ENCODE data around the gene SCOC. TPM values are rescaled to one million over a fixed set of nuclear protein-coding genes. Genes with fewer than 3 reads are reported as not detected.
A peak's percentile ranks its signal among the peaks of the same experiment; 100 is the strongest.

The SCOC gene
- total and polyA plus RNA-seq, 2 of the 13 experiments (the other 11 are each of a cell fraction or from before 2014, with no cell fraction given) = 43.8 to 65.2 TPM

DNA sequence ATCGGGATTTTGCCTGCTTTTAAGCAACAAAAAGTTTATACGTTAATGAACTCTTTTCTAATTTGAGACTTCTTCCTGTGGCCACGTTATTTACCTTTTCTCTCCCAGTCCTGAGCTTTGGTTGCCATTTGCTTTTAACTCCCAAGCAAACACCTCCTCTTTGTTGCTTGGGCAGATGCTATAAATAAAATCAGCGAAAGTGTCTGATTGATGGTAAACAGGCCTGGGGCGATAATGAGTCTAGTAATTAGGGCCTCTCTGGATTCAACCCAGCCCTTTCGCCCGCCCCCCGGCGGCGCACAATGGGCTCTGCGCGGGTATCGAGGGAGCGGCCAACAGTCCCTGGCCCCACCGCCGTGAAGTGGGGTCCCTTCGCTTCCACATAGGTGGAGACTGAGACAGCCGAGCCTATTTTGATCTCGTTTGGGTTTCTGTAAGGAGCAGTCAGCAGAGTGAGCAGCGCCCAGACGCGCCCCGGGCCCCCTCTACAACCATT lies 53.2 kb downstream of the SCOC start (continued):
- TF ChIP-seq, protein P1, sequence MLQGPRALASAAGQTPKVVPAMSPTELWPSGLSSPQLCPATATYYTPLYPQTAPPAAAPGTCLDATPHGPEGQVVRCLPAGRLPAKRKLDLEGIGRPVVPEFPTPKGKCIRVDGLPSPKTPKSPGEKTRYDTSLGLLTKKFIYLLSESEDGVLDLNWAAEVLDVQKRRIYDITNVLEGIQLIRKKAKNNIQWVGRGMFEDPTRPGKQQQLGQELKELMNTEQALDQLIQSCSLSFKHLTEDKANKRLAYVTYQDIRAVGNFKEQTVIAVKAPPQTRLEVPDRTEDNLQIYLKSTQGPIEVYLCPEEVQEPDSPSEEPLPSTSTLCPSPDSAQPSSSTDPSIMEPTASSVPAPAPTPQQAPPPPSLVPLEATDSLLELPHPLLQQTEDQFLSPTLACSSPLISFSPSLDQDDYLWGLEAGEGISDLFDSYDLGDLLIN (CRISPR knock-in tag; IDR thresholded peaks at IDR 0.05; ENCODE audit: borderline replicate concordance) = no peak
- TF ChIP-seq ZNF687 (CRISPR knock-in tag; IDR thresholded peaks at IDR 0.05) (no peak), RAD21 (CRISPR knock-in tag; IDR thresholded peaks at IDR 0.05) (no peak), KAT8 (CRISPR knock-in tag; IDR thresholded peaks at IDR 0.05) (peak; percentile 7; the same call in 1 of the 2 replicates), CBX2 (IDR thresholded peaks at IDR 0.05; ENCODE audit: low read depth, low read length) (no peak), CBX2 (CRISPR knock-in tag; IDR thresholded peaks at IDR 0.05; ENCODE audit: low read depth) (no peak), SMARCE1 (IDR thresholded peaks at IDR 0.05; ENCODE audit: borderline replicate concordance) (no peak), ZNF652 (CRISPR knock-in tag; IDR thresholded peaks at IDR 0.05; ENCODE audit: borderline replicate concordance, low read depth) (no peak), TCF7L2 (IDR thresholded peaks at IDR 0.05; ENCODE audit: low read depth, low read length) (no peak), XRCC5 (optimal IDR thresholded peaks at IDR 0.05; ENCODE audit: low read length) (no peak), ZBTB14 (CRISPR knock-in tag; IDR thresholded peaks at IDR 0.05) (no peak), ATM (IDR thresholded peaks at IDR 0.05; ENCODE audit: borderline replicate concordance) (no peak), SIN3A (IDR thresholded peaks at IDR 0.05; ENCODE audit: borderline replicate concordance, low read depth, low read length) (0 out of 2 replicates have a peak, but pooled peaks have one; percentile 40), PBX2 (CRISPR knock-in tag; IDR thresholded peaks at IDR 0.05) (no peak), ZNF720 (CRISPR knock-in tag; IDR thresholded peaks at IDR 0.05) (no peak), SP5 (CRISPR knock-in tag; IDR thresholded peaks at IDR 0.05; ENCODE audit: borderline replicate concordance, low read depth) (no peak), THAP11 (CRISPR knock-in tag; IDR thresholded peaks at IDR 0.05) (no peak), ZNF691 (CRISPR knock-in tag; IDR thresholded peaks at IDR 0.05; ENCODE audit: borderline replicate concordance, low read depth) (no peak), ZNF619 (CRISPR knock-in tag; IDR thresholded peaks at IDR 0.05) (no peak; the same call in 1 of the 2 replicates), ZGPAT (CRISPR knock-in tag; IDR thresholded peaks at IDR 0.05) (no peak; the same call in 1 of the 2 replicates), ZNF343 (CRISPR knock-in tag; IDR thresholded peaks at IDR 0.05) (no peak), MTF2 (CRISPR knock-in tag; IDR thresholded peaks at IDR 0.05; ENCODE audit: borderline replicate concordance) (no peak)
